Skeletal muscle tissue (tissue), 2 donors: ENCODE measurements around the gene PKD2L1. TPM values are rescaled to one million over a fixed set of nuclear protein-coding genes. Genes with fewer than 3 reads are reported as not detected.

Experiments used
- small RNA-seq: library from RNA; depleted of rRNA; stranded (forward); fragments of <200 nt; gene quantifications from one replicate; pipeline ENCODE3, GENCODE V24; 2014
- total RNA-seq: library from RNA; depleted of rRNA; stranded (reverse); fragments of >200 nt; gene quantifications from one replicate; pipeline ENCODE4 v1.2.3, GENCODE V29; 2014

The PKD2L1 gene
- total RNA-seq, 1 donor from 2014 or later: not detected

Small RNA genes within 50 kb of the gene (small RNA-seq; reads per million reads assigned to genes)
- not detected for gene RNU6-422P

Other genes starting within 250 kb of the PKD2L1 start
- gene CPN1, start 248.4 kb downstream of the PKD2L1 start, total RNA-seq: not detected
- gene ERLIN1, start 144.2 kb downstream of the PKD2L1 start, total RNA-seq: 19.3 TPM
- gene CHUK, start 100.6 kb downstream of the PKD2L1 start, total RNA-seq: 9.4 TPM
- gene CWF19L1, start 62.6 kb downstream of the PKD2L1 start, total RNA-seq: 29.2 TPM
- 9.9 TPM for gene BLOC1S2, start 43.5 kb downstream of the PKD2L1 start, total RNA-seq
- 115 TPM for gene SCD, start 17.0 kb upstream of the PKD2L1 start, total RNA-seq
- not detected for gene WNT8B, start 132.8 kb upstream of the PKD2L1 start, total RNA-seq
- 2.6 TPM for gene SEC31B, start 189.6 kb upstream of the PKD2L1 start, total RNA-seq
- gene NDUFB8, start 199.6 kb upstream of the PKD2L1 start, total RNA-seq: 95.0 TPM
- gene HIF1AN, start 205.7 kb upstream of the PKD2L1 start, total RNA-seq: 19.3 TPM